Peyer's patch (tissue), 4 donors: ENCODE data around the gene GSTO2.

Experiments
- CTCF ChIP-seq, 6 experiments: fragments of 450-650 bp in 4 of 6; fragments of 200-600 bp in 2 of 6; sonication (generic) in 1 of 6; IDR thresholded peaks; one replicate each; pipeline ENCODE4 v1.5.1; 2017 to 2019; ENCODE audit warnings: antibody characterized with exemption in 6 of 6, mild to moderate bottlenecking in 3 of 6, moderate library complexity in 1 of 6
- POLR2A ChIP-seq, 2 donors: fragments of 450-650 bp; IDR thresholded peaks; one replicate each; pipeline ENCODE4 v1.5.1; 2017; ENCODE audit warnings: antibody characterized with exemption in 2 of 2, mild to moderate bottlenecking in 2 of 2, moderate library complexity in 2 of 2

GRCh38 chr10:104258209-104258608 lies 10.8 kb upstream of the GSTO2 start:
- TF ChIP-seq CTCF (IDR thresholded peaks at IDR 0.05) (no peak), POLR2A (IDR thresholded peaks at IDR 0.05) (no peak)
